ENCODE measurements around the gene SPATS2.

DNA sequence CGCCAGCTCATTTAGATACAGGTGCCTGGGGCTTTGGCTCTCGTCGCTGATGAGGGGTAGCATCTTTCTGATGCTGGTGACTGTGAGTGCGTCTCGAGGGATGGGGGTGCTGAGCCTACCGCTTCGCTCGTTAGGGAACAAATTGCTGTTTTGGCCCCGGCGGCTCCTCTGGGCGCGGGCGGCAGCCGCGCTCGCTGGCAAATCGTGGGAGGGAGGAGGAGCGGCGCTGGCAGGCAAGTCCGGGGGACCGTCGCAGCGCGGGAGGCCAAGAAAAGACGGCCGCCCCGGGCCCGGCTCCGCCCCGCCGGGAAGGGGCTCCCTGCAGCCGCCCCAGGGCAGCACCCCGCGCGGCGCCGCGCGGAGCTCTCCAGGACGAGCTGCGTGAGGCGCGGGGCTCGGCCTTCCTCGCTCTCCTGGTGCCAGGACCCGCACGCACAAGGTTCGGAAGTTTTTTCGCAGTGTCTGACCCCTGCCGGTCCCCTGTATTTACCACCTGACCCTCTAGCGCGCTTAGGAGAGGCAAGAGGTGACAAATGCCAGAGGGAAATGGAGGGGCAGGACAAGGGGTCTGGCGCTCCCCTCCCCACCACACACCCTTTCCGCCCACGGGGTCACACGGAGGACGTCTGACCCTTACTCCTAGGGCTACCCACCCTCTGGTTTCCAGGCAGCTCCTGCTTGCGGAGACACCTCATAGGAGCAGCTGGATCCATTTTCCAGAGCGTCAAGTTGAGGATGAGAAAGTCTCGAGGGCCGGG is 170.7 kb downstream of the SPATS2 start:
- no peak for TF ChIP-seq ZNF274 (IDR thresholded peaks at IDR 0.05; ENCODE audit: low read length)
- no peak for TF ChIP-seq ZNF274 (tag by site-specific recombination; IDR thresholded peaks at IDR 0.05; ENCODE audit: borderline replicate concordance)
- TF ChIP-seq, protein P1, sequence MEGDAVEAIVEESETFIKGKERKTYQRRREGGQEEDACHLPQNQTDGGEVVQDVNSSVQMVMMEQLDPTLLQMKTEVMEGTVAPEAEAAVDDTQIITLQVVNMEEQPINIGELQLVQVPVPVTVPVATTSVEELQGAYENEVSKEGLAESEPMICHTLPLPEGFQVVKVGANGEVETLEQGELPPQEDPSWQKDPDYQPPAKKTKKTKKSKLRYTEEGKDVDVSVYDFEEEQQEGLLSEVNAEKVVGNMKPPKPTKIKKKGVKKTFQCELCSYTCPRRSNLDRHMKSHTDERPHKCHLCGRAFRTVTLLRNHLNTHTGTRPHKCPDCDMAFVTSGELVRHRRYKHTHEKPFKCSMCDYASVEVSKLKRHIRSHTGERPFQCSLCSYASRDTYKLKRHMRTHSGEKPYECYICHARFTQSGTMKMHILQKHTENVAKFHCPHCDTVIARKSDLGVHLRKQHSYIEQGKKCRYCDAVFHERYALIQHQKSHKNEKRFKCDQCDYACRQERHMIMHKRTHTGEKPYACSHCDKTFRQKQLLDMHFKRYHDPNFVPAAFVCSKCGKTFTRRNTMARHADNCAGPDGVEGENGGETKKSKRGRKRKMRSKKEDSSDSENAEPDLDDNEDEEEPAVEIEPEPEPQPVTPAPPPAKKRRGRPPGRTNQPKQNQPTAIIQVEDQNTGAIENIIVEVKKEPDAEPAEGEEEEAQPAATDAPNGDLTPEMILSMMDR (tag by site-specific recombination; IDR thresholded peaks at IDR 0.05) = peak; percentile 51; the same call in 1 of the 2 replicates
- TF ChIP-seq ZBTB48 (tag by site-specific recombination; IDR thresholded peaks at IDR 0.05) = peak; percentile 39
- no peak for TF ChIP-seq BCL11A (tag by site-specific recombination; IDR thresholded peaks at IDR 0.05; ENCODE audit: low read depth)
- TF ChIP-seq, protein P2, sequence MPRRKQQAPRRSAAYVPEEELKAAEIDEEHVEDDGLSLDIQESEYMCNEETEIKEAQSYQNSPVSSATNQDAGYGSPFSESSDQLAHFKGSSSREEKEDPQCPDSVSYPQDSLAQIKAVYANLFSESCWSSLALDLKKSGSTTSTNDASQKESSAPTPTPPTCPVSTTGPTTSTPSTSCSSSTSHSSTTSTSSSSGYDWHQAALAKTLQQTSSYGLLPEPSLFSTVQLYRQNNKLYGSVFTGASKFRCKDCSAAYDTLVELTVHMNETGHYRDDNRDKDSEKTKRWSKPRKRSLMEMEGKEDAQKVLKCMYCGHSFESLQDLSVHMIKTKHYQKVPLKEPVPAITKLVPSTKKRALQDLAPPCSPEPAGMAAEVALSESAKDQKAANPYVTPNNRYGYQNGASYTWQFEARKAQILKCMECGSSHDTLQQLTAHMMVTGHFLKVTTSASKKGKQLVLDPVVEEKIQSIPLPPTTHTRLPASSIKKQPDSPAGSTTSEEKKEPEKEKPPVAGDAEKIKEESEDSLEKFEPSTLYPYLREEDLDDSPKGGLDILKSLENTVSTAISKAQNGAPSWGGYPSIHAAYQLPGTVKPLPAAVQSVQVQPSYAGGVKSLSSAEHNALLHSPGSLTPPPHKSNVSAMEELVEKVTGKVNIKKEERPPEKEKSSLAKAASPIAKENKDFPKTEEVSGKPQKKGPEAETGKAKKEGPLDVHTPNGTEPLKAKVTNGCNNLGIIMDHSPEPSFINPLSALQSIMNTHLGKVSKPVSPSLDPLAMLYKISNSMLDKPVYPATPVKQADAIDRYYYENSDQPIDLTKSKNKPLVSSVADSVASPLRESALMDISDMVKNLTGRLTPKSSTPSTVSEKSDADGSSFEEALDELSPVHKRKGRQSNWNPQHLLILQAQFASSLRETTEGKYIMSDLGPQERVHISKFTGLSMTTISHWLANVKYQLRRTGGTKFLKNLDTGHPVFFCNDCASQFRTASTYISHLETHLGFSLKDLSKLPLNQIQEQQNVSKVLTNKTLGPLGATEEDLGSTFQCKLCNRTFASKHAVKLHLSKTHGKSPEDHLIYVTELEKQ (tag by site-specific recombination; IDR thresholded peaks at IDR 0.05; ENCODE audit: borderline replicate concordance) = no peak
- TF ChIP-seq, protein P3, sequence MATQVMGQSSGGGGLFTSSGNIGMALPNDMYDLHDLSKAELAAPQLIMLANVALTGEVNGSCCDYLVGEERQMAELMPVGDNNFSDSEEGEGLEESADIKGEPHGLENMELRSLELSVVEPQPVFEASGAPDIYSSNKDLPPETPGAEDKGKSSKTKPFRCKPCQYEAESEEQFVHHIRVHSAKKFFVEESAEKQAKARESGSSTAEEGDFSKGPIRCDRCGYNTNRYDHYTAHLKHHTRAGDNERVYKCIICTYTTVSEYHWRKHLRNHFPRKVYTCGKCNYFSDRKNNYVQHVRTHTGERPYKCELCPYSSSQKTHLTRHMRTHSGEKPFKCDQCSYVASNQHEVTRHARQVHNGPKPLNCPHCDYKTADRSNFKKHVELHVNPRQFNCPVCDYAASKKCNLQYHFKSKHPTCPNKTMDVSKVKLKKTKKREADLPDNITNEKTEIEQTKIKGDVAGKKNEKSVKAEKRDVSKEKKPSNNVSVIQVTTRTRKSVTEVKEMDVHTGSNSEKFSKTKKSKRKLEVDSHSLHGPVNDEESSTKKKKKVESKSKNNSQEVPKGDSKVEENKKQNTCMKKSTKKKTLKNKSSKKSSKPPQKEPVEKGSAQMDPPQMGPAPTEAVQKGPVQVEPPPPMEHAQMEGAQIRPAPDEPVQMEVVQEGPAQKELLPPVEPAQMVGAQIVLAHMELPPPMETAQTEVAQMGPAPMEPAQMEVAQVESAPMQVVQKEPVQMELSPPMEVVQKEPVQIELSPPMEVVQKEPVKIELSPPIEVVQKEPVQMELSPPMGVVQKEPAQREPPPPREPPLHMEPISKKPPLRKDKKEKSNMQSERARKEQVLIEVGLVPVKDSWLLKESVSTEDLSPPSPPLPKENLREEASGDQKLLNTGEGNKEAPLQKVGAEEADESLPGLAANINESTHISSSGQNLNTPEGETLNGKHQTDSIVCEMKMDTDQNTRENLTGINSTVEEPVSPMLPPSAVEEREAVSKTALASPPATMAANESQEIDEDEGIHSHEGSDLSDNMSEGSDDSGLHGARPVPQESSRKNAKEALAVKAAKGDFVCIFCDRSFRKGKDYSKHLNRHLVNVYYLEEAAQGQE (tag by site-specific recombination; IDR thresholded peaks at IDR 0.05) = no peak
- TF ChIP-seq ZBTB21 (tag by site-specific recombination; IDR thresholded peaks at IDR 0.05) = no peak
- TF ChIP-seq ZNF600 (tag by site-specific recombination; IDR thresholded peaks at IDR 0.05) = no peak
- no peak for TF ChIP-seq ZNF354C (tag by site-specific recombination; IDR thresholded peaks at IDR 0.05; ENCODE audit: borderline replicate concordance, low read depth)
- TF ChIP-seq, protein P4, sequence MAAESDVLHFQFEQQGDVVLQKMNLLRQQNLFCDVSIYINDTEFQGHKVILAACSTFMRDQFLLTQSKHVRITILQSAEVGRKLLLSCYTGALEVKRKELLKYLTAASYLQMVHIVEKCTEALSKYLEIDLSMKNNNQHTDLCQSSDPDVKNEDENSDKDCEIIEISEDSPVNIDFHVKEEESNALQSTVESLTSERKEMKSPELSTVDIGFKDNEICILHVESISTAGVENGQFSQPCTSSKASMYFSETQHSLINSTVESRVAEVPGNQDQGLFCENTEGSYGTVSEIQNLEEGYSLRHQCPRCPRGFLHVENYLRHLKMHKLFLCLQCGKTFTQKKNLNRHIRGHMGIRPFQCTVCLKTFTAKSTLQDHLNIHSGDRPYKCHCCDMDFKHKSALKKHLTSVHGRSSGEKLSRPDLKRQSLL (tag by site-specific recombination; IDR thresholded peaks at IDR 0.05) = no peak
- TF ChIP-seq, protein P5, sequence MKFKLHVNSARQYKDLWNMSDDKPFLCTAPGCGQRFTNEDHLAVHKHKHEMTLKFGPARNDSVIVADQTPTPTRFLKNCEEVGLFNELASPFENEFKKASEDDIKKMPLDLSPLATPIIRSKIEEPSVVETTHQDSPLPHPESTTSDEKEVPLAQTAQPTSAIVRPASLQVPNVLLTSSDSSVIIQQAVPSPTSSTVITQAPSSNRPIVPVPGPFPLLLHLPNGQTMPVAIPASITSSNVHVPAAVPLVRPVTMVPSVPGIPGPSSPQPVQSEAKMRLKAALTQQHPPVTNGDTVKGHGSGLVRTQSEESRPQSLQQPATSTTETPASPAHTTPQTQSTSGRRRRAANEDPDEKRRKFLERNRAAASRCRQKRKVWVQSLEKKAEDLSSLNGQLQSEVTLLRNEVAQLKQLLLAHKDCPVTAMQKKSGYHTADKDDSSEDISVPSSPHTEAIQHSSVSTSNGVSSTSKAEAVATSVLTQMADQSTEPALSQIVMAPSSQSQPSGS (tag by site-specific recombination; IDR thresholded peaks at IDR 0.05; ENCODE audit: low read depth) = no peak
- no peak for TF ChIP-seq ZNF175 (tag by site-specific recombination; IDR thresholded peaks at IDR 0.05)
- no peak for TF ChIP-seq ZNF19 (tag by site-specific recombination; IDR thresholded peaks at IDR 0.05; ENCODE audit: low read depth)
